Adrenal gland (tissue), 5 donors: ENCODE results near the gene CAMSAP1.

Experiments used
- POLR2A ChIP-seq, 2 donors: fragments of 450-650 bp; IDR thresholded peaks; one replicate each; pipeline ENCODE4 v1.6.1; 2017; ENCODE audit warnings: antibody characterized with exemption in 2 of 2, mild to moderate bottlenecking in 2 of 2, moderate library complexity in 1 of 2
- TF ChIP-seq, protein P1 (sequence below), 6 experiments: fragments of 450-650 bp in 4 of 6; fragments of 200-600 bp in 2 of 6; sonication (generic) in 1 of 6; IDR thresholded peaks; 1 replicate in 5 of 6; 2 replicates in 1 of 6; pipeline versions ENCODE4 v1.5.1 to v1.8.0; 2016 to 2021; ENCODE audit warnings: antibody characterized with exemption in 6 of 6, mild to moderate bottlenecking in 2 of 6, moderate library complexity in 1 of 6
- donor health status: DM: no; HTN: no; CAD: no.

DNA sequence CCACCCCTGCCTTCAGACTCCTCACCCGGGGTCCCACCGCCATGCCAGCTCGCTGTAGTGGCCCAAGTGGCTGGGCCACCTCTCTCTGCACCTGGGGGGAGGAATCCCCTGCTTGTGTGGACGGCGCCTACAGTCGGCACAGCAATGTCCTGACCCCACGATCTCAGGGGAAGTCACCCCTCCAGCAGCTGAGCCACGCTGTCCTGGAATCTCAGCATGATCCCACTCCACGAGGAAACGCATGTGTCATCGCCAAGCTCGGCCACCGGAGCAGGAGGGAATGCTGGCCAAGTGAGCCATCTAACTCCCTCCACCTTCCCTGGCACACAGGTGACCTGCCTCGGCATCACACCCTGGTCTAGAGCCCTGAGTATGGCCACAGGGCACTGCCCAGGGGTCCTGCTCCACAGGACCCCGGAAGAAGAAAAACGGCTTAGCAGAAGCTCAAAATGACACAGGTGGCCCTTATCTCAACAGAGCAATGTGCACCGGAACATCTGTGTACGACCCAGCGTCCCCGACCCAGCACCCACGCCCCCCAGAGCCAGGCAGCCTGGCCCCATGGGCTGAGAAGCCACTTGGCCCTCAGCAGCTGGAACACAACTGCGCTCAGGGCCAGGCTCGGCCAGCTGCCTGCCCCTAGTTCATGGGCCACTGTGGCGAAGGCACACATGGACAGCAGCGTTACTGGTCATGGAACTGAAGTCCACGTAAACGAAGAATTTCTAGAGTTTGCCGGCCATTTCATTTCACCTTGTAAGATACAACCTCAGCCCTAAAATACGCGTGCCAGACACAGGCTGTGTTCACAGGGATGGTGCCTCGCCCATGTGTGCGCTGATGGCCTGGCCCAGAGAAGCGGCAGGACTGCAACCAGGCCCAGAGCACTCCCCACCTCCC lies 23.4 kb upstream of the CAMSAP1 start:
- TF ChIP-seq, protein P1, sequence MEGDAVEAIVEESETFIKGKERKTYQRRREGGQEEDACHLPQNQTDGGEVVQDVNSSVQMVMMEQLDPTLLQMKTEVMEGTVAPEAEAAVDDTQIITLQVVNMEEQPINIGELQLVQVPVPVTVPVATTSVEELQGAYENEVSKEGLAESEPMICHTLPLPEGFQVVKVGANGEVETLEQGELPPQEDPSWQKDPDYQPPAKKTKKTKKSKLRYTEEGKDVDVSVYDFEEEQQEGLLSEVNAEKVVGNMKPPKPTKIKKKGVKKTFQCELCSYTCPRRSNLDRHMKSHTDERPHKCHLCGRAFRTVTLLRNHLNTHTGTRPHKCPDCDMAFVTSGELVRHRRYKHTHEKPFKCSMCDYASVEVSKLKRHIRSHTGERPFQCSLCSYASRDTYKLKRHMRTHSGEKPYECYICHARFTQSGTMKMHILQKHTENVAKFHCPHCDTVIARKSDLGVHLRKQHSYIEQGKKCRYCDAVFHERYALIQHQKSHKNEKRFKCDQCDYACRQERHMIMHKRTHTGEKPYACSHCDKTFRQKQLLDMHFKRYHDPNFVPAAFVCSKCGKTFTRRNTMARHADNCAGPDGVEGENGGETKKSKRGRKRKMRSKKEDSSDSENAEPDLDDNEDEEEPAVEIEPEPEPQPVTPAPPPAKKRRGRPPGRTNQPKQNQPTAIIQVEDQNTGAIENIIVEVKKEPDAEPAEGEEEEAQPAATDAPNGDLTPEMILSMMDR (IDR thresholded peaks at IDR 0.05): no peak
- no peak for TF ChIP-seq POLR2A (IDR thresholded peaks at IDR 0.05)
